Measurements from ENCODE around the gene PDZD2.

DNA sequence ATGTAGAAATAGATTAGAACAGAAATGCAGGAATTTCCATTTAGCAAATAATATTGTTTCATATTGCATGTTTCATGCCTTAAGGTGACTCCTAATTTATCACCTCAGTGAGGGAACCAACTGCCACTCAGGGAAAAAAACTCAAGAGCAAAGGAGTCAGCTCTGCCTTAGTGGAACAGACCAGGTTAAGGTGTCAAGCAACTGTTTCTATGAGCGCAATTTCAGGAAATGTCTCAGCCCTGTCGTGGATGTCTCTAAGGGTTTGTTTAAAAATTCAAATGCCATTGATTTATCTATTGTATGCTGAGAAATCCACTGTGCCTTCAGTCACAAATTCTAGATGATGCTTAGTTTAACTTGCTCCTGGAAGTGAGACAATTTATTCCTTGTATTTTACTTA, 34.7 kb upstream of the PDZD2 start:
- TF ChIP-seq, protein P1, sequence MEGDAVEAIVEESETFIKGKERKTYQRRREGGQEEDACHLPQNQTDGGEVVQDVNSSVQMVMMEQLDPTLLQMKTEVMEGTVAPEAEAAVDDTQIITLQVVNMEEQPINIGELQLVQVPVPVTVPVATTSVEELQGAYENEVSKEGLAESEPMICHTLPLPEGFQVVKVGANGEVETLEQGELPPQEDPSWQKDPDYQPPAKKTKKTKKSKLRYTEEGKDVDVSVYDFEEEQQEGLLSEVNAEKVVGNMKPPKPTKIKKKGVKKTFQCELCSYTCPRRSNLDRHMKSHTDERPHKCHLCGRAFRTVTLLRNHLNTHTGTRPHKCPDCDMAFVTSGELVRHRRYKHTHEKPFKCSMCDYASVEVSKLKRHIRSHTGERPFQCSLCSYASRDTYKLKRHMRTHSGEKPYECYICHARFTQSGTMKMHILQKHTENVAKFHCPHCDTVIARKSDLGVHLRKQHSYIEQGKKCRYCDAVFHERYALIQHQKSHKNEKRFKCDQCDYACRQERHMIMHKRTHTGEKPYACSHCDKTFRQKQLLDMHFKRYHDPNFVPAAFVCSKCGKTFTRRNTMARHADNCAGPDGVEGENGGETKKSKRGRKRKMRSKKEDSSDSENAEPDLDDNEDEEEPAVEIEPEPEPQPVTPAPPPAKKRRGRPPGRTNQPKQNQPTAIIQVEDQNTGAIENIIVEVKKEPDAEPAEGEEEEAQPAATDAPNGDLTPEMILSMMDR (IDR thresholded peaks at IDR 0.05), result no peak
- TF ChIP-seq POLR2A (IDR thresholded peaks at IDR 0.05), result no peak
